Panc1 (cell line): ENCODE measurements around the gene CYP2E1. TPM values are rescaled to one million over a fixed set of nuclear protein-coding genes. Genes with fewer than 3 reads are reported as not detected.

Experiments used
- ATAC-seq: fragments of 200-7000 bp; cut with Tn5 transposase; 2 replicates; pipeline ENCODE4 v1.9.1; 2020; ENCODE audit warnings: mild to moderate bottlenecking, moderate library complexity
- BruUV-seq: library from RNA; stranded (reverse); fragments of 400-500 nt; replicated peaks from 2 replicates; lab custom pipeline; 2021; lab: Mats Ljungman, UMichigan
- CTCF ChIA-PET: fragments of 300-600 bp; sonication (Branson Sonifier 250); formaldehyde crosslinking; loops from one replicate; lab custom pipeline; 2022; ENCODE audit warnings: antibody characterized with exemption; lab: Charles Lee
- POLR2A ChIA-PET: fragments of 300-600 bp; sonication (Branson Sonifier 250); formaldehyde crosslinking; loops from one replicate; lab custom pipeline; 2022; ENCODE audit warnings: antibody characterized with exemption; lab: Charles Lee
- DNase-seq: peaks from one replicate; pipeline ENCODE4 v3.0.0-alpha.2; 2010; ENCODE audit warnings: low read depth, low spot score
- H3K27ac ChIP-seq: 2 replicates; pipeline ENCODE4 v1.5.1; 2011; ENCODE audit warnings: mild to moderate bottlenecking, low read length, inconsistent platforms
- H3K27me3 ChIP-seq: fragments of 200-500 bp; sonication (Bioruptor generic); 2 replicates; pipeline ENCODE4 v1.6.0; 2014; ENCODE audit warnings: low read length, inconsistent platforms; ENCODE audit not compliant: control insufficient read depth, insufficient read depth
- H3K36me3 ChIP-seq: fragments of 200-500 bp; sonication (Bioruptor generic); 2 replicates; pipeline ENCODE4 v1.5.1; 2014; ENCODE audit warnings: inconsistent platforms, mild to moderate bottlenecking, low read length, moderate library complexity; ENCODE audit not compliant: control insufficient read depth, insufficient read depth
- H3K4me1 ChIP-seq: 2 replicates; pipeline ENCODE4 v1.5.1; 2011; ENCODE audit warnings: inconsistent platforms, mild to moderate bottlenecking, low read length, moderate library complexity; ENCODE audit not compliant: control insufficient read depth, insufficient read depth
- H3K4me3 ChIP-seq, 2 experiments: 2 replicates each; pipeline ENCODE4 v1.5.1; 2011 to 2012; ENCODE audit warnings: low read depth in 2 of 2, low read length in 2 of 2, mild to moderate bottlenecking in 2 of 2, inconsistent platforms in 1 of 2, moderate library complexity in 1 of 2
- H3K9me3 ChIP-seq: fragments of 200-500 bp; sonication (Bioruptor generic); 2 replicates; pipeline ENCODE4 v1.5.1; 2014; ENCODE audit warnings: low read depth, mild to moderate bottlenecking, inconsistent platforms, low read length, moderate library complexity; ENCODE audit not compliant: control insufficient read depth, insufficient read depth
- POLR2AphosphoS5 ChIP-seq: IDR thresholded peaks from 2 replicates; pipeline ENCODE4 v1.6.1; 2012; ENCODE audit warnings: mild to moderate bottlenecking, low read depth, low read length, moderate library complexity
- SIN3A ChIP-seq: IDR thresholded peaks from 2 replicates; pipeline ENCODE4 v1.6.1; 2012; ENCODE audit warnings: low read depth, mild to moderate bottlenecking, low read length, moderate library complexity, borderline replicate concordance; ENCODE audit not compliant: insufficient read depth
- TCF7L2 ChIP-seq: IDR thresholded peaks from 2 replicates; pipeline ENCODE4 v1.6.1; 2011; ENCODE audit warnings: mild to moderate bottlenecking, low read depth, low read length, inconsistent platforms
- in situ Hi-C: cut with HindIII; loops from 2 replicates; pipeline ENCODE4 v1.10.0; 2016; ENCODE audit warnings: low sequenced_read_pairs, low pct_unique_long_range_greater_than_20kb
- intact Hi-C: fragments of 100-400 bp; cut with micrococcal nuclease; formaldehyde crosslinking; loops from one replicate; pipeline ENCODE4 v1.10.0; 2022; ENCODE audit not compliant: unreplicated experiment
- total RNA-seq: library from RNA; stranded (reverse); gene quantifications from one replicate; pipeline ENCODE4 v1.2.1, GENCODE V29; 2021; ENCODE audit not compliant: unreplicated experiment
- TF ChIP-seq, protein P1 (sequence below), 2 experiments: IDR thresholded peaks; 2 replicates each; pipeline ENCODE4 v1.6.1; 2011 to 2012; ENCODE audit warnings: low read depth in 2 of 2, control low read depth in 1 of 2, low read length in 1 of 2, mild to moderate bottlenecking in 1 of 2, moderate library complexity in 1 of 2; ENCODE audit not compliant: insufficient read depth in 1 of 2
- TF ChIP-seq, protein P2 (sequence below): fragments of 450-650 bp; IDR thresholded peaks from 2 replicates; pipeline ENCODE4 v1.5.1; 2017; ENCODE audit warnings: mild to moderate bottlenecking

Gene CYP2E1
- total RNA-seq, 1 experiment from 2014 or later: 1.1 TPM

DNA sequence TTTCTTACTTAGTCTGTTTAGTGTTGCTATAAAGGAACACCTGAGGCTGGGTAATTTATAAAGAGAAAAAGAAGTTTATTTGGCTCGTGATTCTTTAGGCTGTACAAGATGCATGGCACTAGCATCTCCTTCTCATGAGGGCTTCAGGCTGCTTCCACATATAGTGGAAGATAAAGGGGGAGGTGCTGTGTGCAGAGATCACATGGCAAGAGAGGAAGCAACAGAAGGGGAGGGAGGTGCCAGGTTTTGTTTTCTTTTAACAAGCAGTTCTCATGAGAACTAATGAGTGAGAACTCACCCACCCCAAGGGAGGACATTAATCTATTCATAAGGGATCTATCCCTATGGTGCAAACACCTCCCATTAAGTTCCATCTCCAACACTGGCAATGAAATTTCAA, 17.3 kb downstream of the CYP2E1 start:
- intact Hi-C loops: no loop called here
- in situ Hi-C loops: no loop called here
- no peak for ATAC-seq
- Histone ChIP-seq H3K9me3 (peaks cover 3% of the 10 kb centered on the region; the same call in 1 of the 2 replicates), H3K4me3 (no peak overlapping the region), H3K27me3 (peaks cover 8% of the 10 kb centered on the region), H3K36me3 (no peaks in the 10 kb centered on the region), H3K27ac (no peak overlapping the region), H3K4me1 (no peaks in the 10 kb centered on the region)
- TF ChIP-seq, protein P1, sequence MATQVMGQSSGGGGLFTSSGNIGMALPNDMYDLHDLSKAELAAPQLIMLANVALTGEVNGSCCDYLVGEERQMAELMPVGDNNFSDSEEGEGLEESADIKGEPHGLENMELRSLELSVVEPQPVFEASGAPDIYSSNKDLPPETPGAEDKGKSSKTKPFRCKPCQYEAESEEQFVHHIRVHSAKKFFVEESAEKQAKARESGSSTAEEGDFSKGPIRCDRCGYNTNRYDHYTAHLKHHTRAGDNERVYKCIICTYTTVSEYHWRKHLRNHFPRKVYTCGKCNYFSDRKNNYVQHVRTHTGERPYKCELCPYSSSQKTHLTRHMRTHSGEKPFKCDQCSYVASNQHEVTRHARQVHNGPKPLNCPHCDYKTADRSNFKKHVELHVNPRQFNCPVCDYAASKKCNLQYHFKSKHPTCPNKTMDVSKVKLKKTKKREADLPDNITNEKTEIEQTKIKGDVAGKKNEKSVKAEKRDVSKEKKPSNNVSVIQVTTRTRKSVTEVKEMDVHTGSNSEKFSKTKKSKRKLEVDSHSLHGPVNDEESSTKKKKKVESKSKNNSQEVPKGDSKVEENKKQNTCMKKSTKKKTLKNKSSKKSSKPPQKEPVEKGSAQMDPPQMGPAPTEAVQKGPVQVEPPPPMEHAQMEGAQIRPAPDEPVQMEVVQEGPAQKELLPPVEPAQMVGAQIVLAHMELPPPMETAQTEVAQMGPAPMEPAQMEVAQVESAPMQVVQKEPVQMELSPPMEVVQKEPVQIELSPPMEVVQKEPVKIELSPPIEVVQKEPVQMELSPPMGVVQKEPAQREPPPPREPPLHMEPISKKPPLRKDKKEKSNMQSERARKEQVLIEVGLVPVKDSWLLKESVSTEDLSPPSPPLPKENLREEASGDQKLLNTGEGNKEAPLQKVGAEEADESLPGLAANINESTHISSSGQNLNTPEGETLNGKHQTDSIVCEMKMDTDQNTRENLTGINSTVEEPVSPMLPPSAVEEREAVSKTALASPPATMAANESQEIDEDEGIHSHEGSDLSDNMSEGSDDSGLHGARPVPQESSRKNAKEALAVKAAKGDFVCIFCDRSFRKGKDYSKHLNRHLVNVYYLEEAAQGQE (IDR thresholded peaks at IDR 0.05; ENCODE audit: insufficient read depth in 1 of 2, low read depth in 2 of 2, low read length in 1 of 2): no peak
- TF ChIP-seq, protein P2, sequence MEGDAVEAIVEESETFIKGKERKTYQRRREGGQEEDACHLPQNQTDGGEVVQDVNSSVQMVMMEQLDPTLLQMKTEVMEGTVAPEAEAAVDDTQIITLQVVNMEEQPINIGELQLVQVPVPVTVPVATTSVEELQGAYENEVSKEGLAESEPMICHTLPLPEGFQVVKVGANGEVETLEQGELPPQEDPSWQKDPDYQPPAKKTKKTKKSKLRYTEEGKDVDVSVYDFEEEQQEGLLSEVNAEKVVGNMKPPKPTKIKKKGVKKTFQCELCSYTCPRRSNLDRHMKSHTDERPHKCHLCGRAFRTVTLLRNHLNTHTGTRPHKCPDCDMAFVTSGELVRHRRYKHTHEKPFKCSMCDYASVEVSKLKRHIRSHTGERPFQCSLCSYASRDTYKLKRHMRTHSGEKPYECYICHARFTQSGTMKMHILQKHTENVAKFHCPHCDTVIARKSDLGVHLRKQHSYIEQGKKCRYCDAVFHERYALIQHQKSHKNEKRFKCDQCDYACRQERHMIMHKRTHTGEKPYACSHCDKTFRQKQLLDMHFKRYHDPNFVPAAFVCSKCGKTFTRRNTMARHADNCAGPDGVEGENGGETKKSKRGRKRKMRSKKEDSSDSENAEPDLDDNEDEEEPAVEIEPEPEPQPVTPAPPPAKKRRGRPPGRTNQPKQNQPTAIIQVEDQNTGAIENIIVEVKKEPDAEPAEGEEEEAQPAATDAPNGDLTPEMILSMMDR: no peak
- TF ChIP-seq TCF7L2 (no peak), SIN3A (no peak), POLR2AphosphoS5 (no peak)
- ChIA-PET CTCF (no interaction called here), POLR2A (no interaction called here)
- DNase-seq: no peak
- no TSS peak for BruUV-seq

DNA sequence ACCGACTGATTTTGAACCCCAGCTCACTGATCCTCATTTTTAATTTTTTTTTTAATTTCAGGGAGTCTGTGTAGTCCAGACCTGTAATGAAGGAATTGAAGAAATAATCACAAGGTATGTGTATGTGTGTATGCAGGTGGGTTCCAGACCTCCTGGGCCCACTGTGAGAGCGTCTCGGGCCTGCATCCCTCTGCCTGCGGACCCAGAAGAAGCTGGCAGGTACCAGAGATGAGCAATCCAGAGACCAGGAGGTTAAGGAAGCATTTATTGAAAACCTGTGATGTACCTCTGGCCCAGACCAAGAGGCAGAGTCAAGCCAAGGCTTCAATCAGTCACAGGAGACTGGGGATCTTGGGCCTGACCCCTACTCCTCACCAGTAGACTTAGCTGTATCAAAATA, 27.4 kb downstream of the CYP2E1 start:
- CTCF ChIA-PET: no interaction called here

More for the DNA sequence above, 27.4 kb downstream of the CYP2E1 start:
- in situ Hi-C loops: no loop called here
- DNase-seq: no peak
- no peaks in the 10 kb centered on the region for H3K4me1 ChIP-seq
- POLR2A ChIA-PET: no interaction called here
- no peaks in the 10 kb centered on the region for H3K36me3 ChIP-seq
- peaks cover 20% of the 10 kb centered on the region; the same call in 1 of the 2 replicates for H3K27me3 ChIP-seq
- H3K27ac ChIP-seq: no peak overlapping the region
- ATAC-seq: no peak
- no TSS peak for BruUV-seq
- TF ChIP-seq, protein P2: no peak
- no peak for TF ChIP-seq SIN3A
- TF ChIP-seq POLR2AphosphoS5: no peak
- TF ChIP-seq TCF7L2: no peak
- TF ChIP-seq, protein P1 (IDR thresholded peaks at IDR 0.05; ENCODE audit: insufficient read depth in 1 of 2, low read depth in 2 of 2, low read length in 1 of 2): no peak
- H3K4me3 ChIP-seq: no peak overlapping the region
- intact Hi-C loops: no loop called here
- H3K9me3 ChIP-seq: no peaks in the 10 kb centered on the region
